KOPT-K1 (cell line): Measurements from ENCODE around the gene CCSER1.

Experiments
- H3K27ac ChIP-seq: fragments of 200-600 bp; sonication (generic); 2 replicates; pipeline ENCODE4 v1.5.1; 2016; ENCODE audit warnings: antibody characterized with exemption, mild to moderate bottlenecking, low read depth, low read length; ENCODE audit not compliant: poor library complexity, severe bottlenecking
- H3K36me3 ChIP-seq: fragments of 200-600 bp; sonication (generic); 2 replicates; pipeline ENCODE4 v1.5.1; 2017; ENCODE audit warnings: antibody characterized with exemption, mild to moderate bottlenecking, low read length, moderate library complexity; ENCODE audit not compliant: insufficient read depth
- H3K9me3 ChIP-seq: fragments of 200-600 bp; sonication (generic); 2 replicates; pipeline ENCODE4 v1.5.1; 2017; ENCODE audit warnings: antibody characterized with exemption, low read length, mild to moderate bottlenecking; ENCODE audit not compliant: insufficient read depth, poor library complexity, severe bottlenecking

CCSER1 gene

GRCh38 chr4:90120037-90120436, 7.2 kb upstream of the CCSER1 start:
- no peaks in the 10 kb centered on the region for H3K36me3 ChIP-seq

GRCh38 chr4:90120815-90121214, 6.4 kb upstream of the CCSER1 start:
- Histone ChIP-seq H3K27ac (no peak overlapping the region), H3K36me3 (no peaks in the 10 kb centered on the region), H3K9me3 (no peaks in the 10 kb centered on the region)

More at GRCh38 chr4:90120037-90120436, 7.2 kb upstream of the CCSER1 start:
- H3K27ac ChIP-seq: no peak overlapping the region
- H3K9me3 ChIP-seq: no peaks in the 10 kb centered on the region

- no peaks in the 10 kb centered on the region for H3K36me3 ChIP-seq
- H3K9me3 ChIP-seq: no peaks in the 10 kb centered on the region
- H3K27ac ChIP-seq: no peak overlapping the region
These were observed 5.4 kb upstream of the CCSER1 start for GRCh38 chr4:90121676-90122354.

DNA sequence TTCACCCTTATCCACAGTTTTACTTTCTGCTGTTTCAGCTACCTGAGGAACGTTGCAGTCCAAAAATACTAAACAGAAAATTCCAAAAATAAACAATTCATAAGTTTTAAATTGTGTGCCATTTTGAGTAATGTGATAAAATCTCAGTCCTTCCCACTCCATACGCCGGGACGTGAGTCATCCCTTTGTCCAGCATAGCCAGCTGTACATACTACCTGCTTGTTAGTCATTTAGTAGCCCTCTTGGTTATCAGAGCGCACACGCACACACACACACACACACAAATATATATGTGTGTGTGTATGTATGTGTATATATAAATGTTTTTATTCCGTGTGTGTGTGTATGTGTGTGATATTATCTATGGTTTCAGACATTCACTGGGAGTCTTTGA, 4.8 kb upstream of the CCSER1 start:
- H3K27ac ChIP-seq: no peak overlapping the region
- no peaks in the 10 kb centered on the region for H3K36me3 ChIP-seq
- no peaks in the 10 kb centered on the region for H3K9me3 ChIP-seq

GRCh38 chr4:90124276-90124675, 2.9 kb upstream of the CCSER1 start:
- Histone ChIP-seq H3K9me3 (no peaks in the 10 kb centered on the region), H3K27ac (no peak overlapping the region), H3K36me3 (no peaks in the 10 kb centered on the region)

DNA sequence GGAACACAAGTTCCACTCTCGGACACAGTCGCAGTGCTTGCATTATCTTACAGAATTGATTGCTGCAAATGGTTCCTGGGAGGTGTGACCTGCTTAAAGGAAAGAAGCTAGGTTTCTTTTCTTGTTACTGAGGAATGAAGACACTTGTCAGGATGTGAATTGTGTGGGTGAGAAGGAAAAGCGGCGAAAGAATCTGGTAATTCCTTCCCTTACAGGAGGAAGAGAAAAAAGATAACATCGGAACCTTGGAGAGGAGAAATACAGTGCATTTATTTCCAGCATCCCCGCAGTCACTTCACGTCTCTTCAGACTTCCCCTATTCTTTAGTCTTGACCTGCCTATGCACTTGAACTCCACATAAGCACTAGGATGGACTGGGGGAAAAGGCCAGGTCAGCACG, 389 bp upstream of the CCSER1 start:
- Histone ChIP-seq H3K27ac (no peak overlapping the region), H3K36me3 (no peaks in the 10 kb centered on the region), H3K9me3 (no peaks in the 10 kb centered on the region)

DNA sequence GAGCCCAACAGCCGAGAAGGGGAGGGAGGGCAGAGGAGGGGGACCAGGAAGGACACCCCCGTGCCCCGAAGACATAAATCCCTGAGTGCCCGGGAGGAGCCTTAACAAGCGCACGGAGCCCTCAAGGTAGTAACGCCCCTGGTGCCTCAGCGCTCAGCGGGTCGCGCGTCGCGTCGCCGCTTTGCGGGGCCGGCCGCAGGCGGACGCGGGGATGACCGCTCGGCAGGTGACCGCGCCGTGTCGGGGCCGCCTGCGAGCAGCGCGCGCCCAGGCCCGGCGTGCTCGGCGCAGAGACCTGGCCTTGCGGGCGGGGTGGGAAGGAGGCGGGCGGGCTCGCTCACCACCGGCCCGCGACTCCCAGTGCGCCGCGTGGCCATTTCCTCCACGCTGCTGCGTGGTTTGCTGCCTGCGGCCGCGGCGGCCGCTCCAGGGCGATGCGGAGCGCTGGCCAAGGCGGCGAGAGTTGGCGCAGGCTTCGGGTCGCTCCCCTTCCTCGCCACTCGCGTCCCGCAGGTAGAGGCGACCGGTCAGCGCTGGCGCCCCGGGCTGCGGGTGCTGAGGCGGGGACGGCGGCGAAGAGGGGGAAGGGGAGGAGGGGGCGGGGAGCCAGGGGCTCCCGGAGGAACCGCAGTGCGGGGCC, 632 bp downstream of the CCSER1 start:
- Histone ChIP-seq H3K9me3 (no peaks in the 10 kb centered on the region), H3K36me3 (no peaks in the 10 kb centered on the region), H3K27ac (no peak overlapping the region)

GRCh38 chr4:90128961-90129495, 1.8 kb downstream of the CCSER1 start:
- Histone ChIP-seq H3K36me3 (no peaks in the 10 kb centered on the region), H3K9me3 (no peaks in the 10 kb centered on the region), H3K27ac (no peak overlapping the region)

- Histone ChIP-seq H3K27ac (no peak overlapping the region), H3K9me3 (no peaks in the 10 kb centered on the region), H3K36me3 (no peaks in the 10 kb centered on the region)
These were observed 2.9 kb downstream of the CCSER1 start for GRCh38 chr4:90130076-90130475.

- Histone ChIP-seq H3K9me3 (no peaks in the 10 kb centered on the region), H3K36me3 (no peaks in the 10 kb centered on the region), H3K27ac (no peak overlapping the region)
These were observed 10.4 kb downstream of the CCSER1 start for GRCh38 chr4:90137555-90137954.

DNA sequence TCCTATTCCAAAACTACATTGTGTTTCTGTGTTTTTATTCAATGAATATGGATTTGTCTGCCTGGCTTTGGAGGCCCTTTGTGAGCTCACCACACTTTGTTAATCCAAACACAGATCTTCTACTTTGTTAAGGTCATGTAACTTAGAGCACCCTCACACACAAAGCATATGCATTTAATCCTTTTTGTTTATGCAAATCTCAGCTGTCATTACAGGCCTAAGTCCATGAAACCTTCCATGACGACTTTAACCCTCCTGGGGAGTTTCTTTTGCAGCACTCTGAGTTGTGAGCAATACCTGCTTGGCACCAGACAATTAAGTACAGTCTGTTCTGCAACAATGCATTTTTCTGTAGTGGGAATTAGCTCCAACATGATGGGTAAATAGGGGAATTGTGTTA, 14.9 kb downstream of the CCSER1 start:
- Histone ChIP-seq H3K27ac (no peak overlapping the region), H3K36me3 (no peaks in the 10 kb centered on the region), H3K9me3 (no peaks in the 10 kb centered on the region)

- Histone ChIP-seq H3K36me3 (no peaks in the 10 kb centered on the region), H3K9me3 (no peaks in the 10 kb centered on the region), H3K27ac (no peak overlapping the region)
These were observed 18.1 kb downstream of the CCSER1 start for GRCh38 chr4:90145319-90145718.

DNA sequence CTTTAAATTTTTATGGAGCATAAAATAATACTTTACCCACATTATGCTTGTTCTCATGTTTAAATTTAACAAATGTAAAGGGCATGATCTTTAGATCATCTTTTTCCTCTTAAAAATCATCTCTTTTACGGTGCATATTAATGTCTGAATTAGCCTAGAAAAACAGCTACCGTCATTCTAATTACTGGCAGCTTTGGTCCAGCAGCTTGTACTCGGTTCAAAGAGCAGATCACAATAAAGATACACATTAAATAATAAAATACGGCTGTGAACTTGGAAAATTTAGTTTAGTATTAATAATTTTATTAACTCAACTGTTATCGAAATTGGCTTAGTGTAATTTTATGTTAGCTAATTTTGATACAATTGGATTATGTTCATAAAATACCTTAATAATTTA, 19.1 kb downstream of the CCSER1 start:
- H3K9me3 ChIP-seq: no peaks in the 10 kb centered on the region
- H3K27ac ChIP-seq: no peak overlapping the region
- no peaks in the 10 kb centered on the region for H3K36me3 ChIP-seq

- Histone ChIP-seq H3K9me3 (no peaks in the 10 kb centered on the region), H3K36me3 (no peaks in the 10 kb centered on the region), H3K27ac (no peak overlapping the region)
These were observed 21.5 kb downstream of the CCSER1 start for GRCh38 chr4:90148574-90149148.

GRCh38 chr4:90152024-90152423, 24.8 kb downstream of the CCSER1 start:
- H3K27ac ChIP-seq: no peak overlapping the region
- no peaks in the 10 kb centered on the region for H3K9me3 ChIP-seq
- no peaks in the 10 kb centered on the region for H3K36me3 ChIP-seq

GRCh38 chr4:90159193-90159592, 32.0 kb downstream of the CCSER1 start:
- H3K36me3 ChIP-seq: no peaks in the 10 kb centered on the region
- no peak overlapping the region for H3K27ac ChIP-seq
- H3K9me3 ChIP-seq: no peaks in the 10 kb centered on the region
